ENCODE measurements around the gene CBR3. TPM values are rescaled to one million over a fixed set of nuclear protein-coding genes. Genes with fewer than 3 reads are reported as not detected.

CBR3 gene
- total RNA-seq, 2 donors from 2014 or later: 19.7 to 23.2 TPM

DNA sequence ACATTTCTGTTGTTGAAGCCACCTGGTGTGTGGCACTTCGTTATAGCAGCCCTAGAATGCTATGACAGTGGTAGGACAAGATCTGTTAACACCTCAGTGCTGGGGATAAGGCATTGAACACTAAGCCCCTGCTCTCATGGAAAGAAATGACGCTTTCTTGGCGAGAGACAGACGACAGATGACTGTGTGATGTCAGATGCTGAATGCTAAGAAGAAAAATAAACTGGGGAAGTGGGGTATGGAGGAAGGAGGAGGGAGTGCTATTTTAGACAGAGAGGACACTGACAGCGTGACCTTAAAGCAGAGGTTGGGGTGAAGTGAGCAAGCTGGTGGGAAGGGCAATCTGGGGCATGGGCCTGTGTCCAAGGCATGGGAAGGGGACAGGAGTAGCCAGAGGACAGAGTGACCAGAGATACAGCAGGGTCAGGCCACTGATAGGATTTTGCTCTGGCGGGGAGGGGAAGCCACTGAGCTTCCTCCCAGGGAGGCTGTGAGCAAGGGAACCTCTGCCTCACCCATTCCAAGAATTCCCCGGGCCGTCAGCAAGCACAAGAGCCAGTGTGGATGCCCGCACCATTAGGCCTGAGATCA, 37.0 kb downstream of the CBR3 start:
- peak overlapping the region; percentile 55 for H3K27ac Mint-ChIP-seq
- no peaks in the 10 kb centered on the region for H3K9me3 Mint-ChIP-seq
- peaks cover 12% of the 10 kb centered on the region for H3K4me1 Mint-ChIP-seq
- H3K27me3 Mint-ChIP-seq: no peaks in the 10 kb centered on the region
- H3K36me3 Mint-ChIP-seq (ENCODE audit: low read depth): peaks cover 32% of the 10 kb centered on the region
- H3K4me3 Mint-ChIP-seq: no peak overlapping the region
- ATAC-seq (replicated peaks): no peak

DNA sequence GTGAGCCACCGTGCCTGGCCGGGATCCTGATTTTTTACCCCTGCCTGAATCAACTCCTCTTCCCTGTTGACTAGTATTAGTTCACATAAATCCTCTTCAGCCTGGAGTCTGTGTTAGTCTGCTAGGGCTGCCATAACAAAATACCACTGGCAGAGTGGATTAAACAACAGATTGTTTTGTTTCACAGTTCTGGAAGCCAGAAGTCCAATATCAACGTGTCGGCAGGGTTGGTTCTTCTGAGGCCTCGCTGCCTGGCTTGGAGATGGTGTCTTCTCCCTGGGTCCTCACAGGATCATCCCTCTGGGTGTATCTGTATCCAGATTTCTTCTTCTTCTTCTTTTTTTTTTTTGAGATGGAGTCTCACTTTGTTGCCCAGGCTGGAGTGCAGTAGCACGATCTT, 39.9 kb downstream of the CBR3 start:
- H3K36me3 Mint-ChIP-seq (ENCODE audit: low read depth): peaks cover 3% of the 10 kb centered on the region
- H3K4me3 Mint-ChIP-seq: peak overlapping the region; percentile 81
- H3K27ac Mint-ChIP-seq: peak overlapping the region; percentile 94

DNA sequence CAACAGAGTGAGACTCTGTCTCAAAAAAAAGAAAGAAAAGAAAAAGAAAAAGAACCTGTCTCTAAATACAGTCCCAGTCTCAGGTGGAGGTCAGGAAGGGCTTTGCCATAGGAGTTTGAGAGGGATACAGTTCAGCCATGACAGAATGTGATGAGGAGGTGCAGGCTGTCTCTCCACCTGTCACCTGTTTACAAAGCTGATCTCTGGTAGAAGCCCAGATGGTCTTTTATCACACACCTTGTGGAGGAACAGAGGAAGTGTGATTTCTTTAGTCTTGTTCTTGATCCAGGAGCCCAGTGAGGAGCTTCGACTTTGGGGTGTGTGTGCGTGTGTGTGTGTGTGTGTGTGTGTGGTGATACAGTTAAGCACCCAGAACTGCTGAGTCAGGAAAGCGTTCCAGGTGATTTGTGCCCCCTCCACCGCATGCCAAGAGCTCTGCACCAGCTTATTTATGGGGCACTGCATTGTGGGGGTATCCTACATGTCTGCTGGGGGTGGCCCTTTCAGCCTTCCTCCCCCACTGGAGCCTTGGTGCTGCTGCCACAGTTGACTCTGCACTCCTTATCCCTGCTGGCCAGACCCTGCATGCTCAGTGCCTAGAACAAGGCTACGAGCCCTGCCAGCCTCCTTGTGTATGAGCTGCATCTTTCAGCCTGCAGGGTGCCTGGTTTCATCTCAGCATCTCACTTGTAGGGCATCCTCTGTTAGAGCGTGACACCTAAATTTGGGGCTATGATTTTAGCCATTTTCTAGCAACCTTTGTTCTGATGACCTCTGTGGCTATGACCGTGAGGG, 41.1 kb downstream of the CBR3 start:
- Mint-ChIP-seq H3K4me1 (peaks cover 12% of the 10 kb centered on the region), H3K4me3 (no peak overlapping the region), H3K27me3 (no peaks in the 10 kb centered on the region), H3K27ac (peak overlapping the region; percentile 94), H3K36me3 (ENCODE audit: low read depth) (no peaks in the 10 kb centered on the region), H3K9me3 (no peaks in the 10 kb centered on the region)
- ATAC-seq (replicated peaks): no peak

More for the DNA sequence above, 39.9 kb downstream of the CBR3 start:
- H3K4me1 Mint-ChIP-seq: peaks cover 12% of the 10 kb centered on the region
- no peaks in the 10 kb centered on the region for H3K27me3 Mint-ChIP-seq
- no peaks in the 10 kb centered on the region for H3K9me3 Mint-ChIP-seq
- no peak for ATAC-seq (replicated peaks)

DNA sequence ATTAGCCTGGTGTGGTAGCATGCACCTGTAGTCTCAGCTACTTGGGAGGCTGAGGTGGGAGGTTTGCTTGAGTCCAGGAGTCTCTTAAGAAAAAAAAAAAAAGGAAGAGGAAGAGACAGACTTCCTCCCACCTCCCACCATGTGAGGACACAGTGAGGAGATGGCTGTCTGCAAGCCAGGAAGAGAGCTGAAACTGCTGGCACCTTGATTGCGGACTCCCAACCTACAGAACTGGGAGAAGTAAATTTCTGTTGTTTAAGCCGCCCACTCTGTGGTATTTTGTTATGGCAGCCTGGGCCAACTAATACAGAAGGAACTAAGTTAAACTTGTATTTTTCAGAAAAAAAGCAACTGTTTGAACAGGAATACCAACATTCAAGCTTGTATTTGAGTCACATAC, 43.5 kb downstream of the CBR3 start:
- Mint-ChIP-seq H3K27me3 (no peaks in the 10 kb centered on the region), H3K4me1 (peaks cover 4% of the 10 kb centered on the region), H3K4me3 (no peak overlapping the region), H3K36me3 (ENCODE audit: low read depth) (no peaks in the 10 kb centered on the region), H3K27ac (no peak overlapping the region), H3K9me3 (no peaks in the 10 kb centered on the region)
- ATAC-seq (replicated peaks): no peak

DNA sequence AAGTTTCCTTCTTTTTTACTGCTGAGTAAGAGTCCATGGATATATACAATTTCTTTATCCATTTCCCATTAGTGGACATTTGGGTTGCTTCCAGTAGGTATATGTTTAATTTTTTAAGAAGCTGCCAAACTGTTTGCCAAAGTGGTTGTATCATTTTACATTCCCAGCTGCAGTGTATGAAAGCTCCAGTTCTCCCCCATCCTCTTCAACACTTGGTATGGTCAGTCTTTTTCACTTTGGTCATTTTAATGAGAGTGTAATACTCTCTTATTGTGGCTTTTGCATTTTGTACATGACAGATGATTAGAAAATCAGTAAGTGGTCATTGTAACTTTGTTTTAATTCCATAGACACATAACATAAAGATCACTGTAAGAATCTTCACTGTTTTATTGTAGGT, 44.3 kb downstream of the CBR3 start:
- no peak overlapping the region for H3K27ac Mint-ChIP-seq

DNA sequence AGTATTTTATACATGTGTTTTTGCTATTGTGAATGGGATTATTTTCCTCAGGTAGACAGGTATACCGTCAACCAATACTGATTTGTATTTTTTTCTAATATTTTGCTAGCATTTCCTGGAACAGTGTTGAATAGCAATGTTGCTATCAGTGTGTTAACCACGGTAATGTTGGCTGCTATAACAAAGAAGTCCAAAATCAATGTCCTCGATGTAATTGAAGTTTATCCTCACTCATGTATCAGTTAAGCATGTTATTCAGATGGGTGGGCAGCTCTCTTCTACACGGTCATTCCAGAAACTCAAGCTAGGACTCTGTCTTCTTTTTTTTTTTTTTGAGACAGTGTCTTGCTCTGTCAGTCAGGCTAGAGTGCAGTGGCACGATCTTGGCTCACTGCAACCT, 46.1 kb downstream of the CBR3 start:
- H3K9me3 Mint-ChIP-seq: no peaks in the 10 kb centered on the region
- no peaks in the 10 kb centered on the region for H3K27me3 Mint-ChIP-seq
- ATAC-seq (replicated peaks): no peak
- peaks cover 7% of the 10 kb centered on the region for H3K4me1 Mint-ChIP-seq
- H3K36me3 Mint-ChIP-seq (ENCODE audit: low read depth): no peaks in the 10 kb centered on the region
- no peak overlapping the region for H3K27ac Mint-ChIP-seq
- no peak overlapping the region for H3K4me3 Mint-ChIP-seq

More for the DNA sequence above, 44.3 kb downstream of the CBR3 start:
- Mint-ChIP-seq H3K9me3 (no peaks in the 10 kb centered on the region), H3K4me3 (no peak overlapping the region), H3K36me3 (ENCODE audit: low read depth) (no peaks in the 10 kb centered on the region), H3K27me3 (no peaks in the 10 kb centered on the region), H3K4me1 (peaks cover 4% of the 10 kb centered on the region)
- ATAC-seq (replicated peaks): no peak

DNA sequence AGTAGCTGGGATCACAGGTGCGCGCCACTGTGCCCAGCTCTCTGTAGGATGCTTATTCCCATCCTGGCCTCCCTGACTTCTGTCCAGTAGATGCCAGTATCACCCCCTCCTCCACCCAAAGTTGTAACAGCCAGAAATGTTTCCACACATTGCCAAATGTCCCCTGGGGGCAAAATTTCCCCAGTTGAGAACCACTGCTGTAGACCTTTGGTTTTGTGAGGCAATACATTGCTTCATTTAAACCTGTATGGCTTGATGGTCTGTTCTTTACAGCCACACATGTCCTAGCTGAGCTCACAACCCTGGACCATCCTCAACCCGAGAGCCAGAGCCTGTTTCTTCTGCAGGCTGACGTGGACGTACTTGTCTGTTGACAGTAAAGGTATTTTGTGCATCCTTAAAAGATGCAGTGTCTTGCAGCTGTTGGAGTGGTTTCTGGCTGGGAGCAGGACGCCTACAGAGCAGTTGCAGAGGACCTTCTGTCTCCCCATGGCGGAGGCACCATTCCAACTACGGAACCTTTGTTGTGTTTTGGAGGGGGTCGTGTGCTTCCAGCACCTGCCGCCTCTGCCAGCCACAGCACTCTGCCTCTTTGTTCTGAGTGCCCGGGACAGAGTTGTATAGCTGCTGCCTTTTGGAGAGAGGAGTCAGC, 48.4 kb downstream of the CBR3 start:
- Mint-ChIP-seq H3K36me3 (ENCODE audit: low read depth) (peaks cover 4% of the 10 kb centered on the region), H3K9me3 (no peaks in the 10 kb centered on the region), H3K27ac (no peak overlapping the region), H3K4me1 (peaks cover 14% of the 10 kb centered on the region), H3K4me3 (no peak overlapping the region), H3K27me3 (no peaks in the 10 kb centered on the region)
- no peak for ATAC-seq (replicated peaks)

DNA sequence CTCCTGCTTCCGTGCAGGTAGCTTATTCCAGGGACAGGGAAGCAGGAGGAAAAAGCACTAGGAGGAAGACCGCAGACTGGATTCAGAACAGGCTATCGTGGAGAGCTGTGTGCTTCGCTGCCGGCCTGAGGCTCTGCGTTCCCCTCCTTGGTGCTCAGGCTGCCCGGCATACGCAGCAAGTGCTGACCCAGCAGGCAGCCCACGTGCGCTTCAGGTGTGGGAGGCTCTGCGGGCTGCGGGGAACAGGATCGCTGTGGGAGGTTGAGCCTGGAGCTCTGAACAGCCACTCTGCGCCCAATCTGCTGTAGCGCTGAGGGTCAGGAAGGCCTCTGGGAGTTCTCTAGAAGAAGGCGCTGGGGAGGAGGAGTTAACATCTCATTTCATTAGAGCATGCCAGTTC, 49.7 kb downstream of the CBR3 start:
- Mint-ChIP-seq H3K9me3 (no peaks in the 10 kb centered on the region), H3K4me3 (no peak overlapping the region), H3K27me3 (no peaks in the 10 kb centered on the region), H3K36me3 (ENCODE audit: low read depth) (peaks cover 7% of the 10 kb centered on the region), H3K27ac (no peak overlapping the region), H3K4me1 (peaks cover 16% of the 10 kb centered on the region)
- no peak for ATAC-seq (replicated peaks)

DNA sequence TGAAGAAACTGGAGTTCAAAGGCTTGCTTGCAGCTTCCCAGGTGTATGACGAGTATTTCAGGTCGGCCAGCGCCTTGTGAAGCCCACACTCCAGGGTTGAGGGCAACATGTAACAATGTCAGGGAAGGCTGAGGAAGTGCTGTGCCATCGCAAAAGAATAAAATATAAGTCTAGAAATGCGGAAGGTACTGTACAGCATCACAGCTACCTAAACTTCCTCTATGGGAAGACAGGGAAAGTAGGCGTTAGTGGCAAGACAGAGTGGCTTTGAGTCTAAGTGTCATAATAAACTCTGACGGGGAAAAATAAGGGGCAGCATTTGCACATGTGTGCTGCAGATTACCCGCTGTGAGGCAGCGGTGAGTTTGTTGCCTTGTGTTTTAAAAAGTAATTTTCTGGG, 50.6 kb downstream of the CBR3 start:
- no peaks in the 10 kb centered on the region for H3K27me3 Mint-ChIP-seq

DNA sequence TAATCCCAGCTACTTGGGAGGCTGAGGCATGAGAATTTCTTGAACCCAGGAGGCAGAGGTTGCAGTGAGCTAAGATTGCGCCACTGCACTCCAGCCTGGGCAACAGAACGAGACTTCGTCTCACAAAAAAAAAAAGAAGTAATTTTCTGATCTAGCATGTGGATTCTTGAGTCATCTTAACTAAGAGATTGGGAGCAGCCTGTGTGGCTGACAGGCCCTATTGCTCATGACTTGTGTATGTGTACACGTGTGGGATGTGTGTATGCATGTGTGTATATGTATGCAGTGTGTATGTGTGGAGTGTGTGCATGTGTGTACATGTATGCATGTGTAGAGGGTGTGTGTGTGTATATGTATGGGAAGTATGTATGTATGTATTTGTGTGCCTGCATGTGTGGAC, 51.2 kb downstream of the CBR3 start:
- Mint-ChIP-seq H3K27me3 (no peaks in the 10 kb centered on the region), H3K4me3 (no peak overlapping the region), H3K27ac (no peak overlapping the region), H3K4me1 (peaks cover 16% of the 10 kb centered on the region), H3K36me3 (ENCODE audit: low read depth) (peaks cover 13% of the 10 kb centered on the region), H3K9me3 (no peaks in the 10 kb centered on the region)
- ATAC-seq (replicated peaks): no peak

More for the DNA sequence above, 50.6 kb downstream of the CBR3 start:
- H3K36me3 Mint-ChIP-seq (ENCODE audit: low read depth): peaks cover 7% of the 10 kb centered on the region
- peak overlapping the region; percentile 9 for H3K27ac Mint-ChIP-seq
- H3K4me1 Mint-ChIP-seq: peaks cover 16% of the 10 kb centered on the region
- H3K4me3 Mint-ChIP-seq: no peak overlapping the region
- ATAC-seq (replicated peaks): no peak
- H3K9me3 Mint-ChIP-seq: no peaks in the 10 kb centered on the region

DNA sequence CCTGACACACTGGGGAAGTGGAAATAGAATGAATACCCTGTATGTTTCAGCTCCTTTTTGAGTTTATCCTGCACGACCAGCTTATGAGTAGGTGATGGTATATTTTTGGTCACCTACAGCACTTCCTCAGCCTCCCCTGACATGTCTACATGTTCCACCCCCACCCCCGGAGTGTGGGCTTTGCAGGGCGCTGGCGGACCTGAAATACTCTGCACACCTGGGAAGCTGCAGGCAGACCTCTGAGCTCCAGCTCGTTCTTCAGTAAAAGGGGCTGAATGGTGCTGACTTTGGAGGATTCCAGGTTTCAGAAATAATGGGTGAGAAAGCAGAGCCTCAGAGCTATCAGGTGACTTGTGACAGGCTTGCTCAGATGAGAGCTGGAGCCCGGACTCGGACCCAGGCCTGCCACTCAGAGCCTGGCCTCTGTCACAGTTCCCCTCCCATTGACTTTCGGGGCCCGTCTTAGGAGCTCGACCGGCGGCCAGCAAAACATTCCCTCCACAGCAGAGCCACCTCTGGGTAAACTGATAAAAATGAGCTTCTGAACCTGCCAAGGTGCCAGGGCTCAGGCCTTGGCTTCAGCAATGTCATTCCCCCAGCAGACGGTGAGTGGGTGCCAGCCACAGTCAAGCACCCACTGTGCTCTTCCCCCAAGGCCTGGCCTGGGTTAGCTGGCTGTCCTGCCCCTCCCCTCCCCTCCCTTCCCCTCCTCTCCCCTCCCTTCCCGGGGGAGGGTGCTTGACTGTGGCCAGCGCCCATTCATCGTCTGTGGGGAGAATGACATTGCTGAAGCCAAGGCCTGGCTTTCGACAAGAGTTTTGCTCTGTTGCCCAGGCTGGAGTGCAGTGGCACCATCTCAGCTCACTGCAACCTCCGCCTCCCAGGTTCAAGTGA, 51.9 kb downstream of the CBR3 start:
- Mint-ChIP-seq H3K36me3 (ENCODE audit: low read depth) (peaks cover 15% of the 10 kb centered on the region), H3K27me3 (no peaks in the 10 kb centered on the region), H3K4me3 (no peak overlapping the region), H3K4me1 (peaks cover 16% of the 10 kb centered on the region), H3K9me3 (no peaks in the 10 kb centered on the region), H3K27ac (no peak overlapping the region)
- ATAC-seq (replicated peaks): no peak

DNA sequence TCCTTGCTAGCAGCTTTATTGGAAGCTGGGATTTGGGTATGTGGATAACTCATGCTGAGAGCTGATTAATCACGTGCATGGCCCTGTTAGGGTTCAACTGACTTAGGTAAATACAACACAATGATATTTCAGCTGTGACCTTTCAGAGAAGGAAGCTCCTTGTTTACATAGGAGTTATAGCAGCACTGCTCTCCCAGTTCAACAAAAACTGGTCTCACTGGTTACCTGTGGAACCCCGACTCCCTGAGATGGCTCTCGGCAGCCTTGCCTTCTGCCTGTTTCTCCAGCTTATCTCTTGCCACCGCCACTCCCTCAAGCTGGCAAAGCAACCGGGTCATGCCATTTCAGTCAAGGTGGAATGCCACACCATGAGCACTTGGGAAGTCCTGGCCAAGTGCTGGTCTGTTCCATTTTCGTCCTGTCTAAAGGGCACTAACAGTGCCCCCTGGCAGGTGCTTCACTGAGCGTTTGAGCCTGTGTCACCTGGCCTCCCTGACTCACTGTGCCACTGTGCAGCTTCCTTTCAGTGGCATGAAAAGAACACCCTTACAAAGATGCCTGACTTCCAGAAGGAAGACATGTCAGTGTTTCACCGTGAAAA, 53.3 kb downstream of the CBR3 start:
- H3K27me3 Mint-ChIP-seq: no peaks in the 10 kb centered on the region
- no peak overlapping the region for H3K4me3 Mint-ChIP-seq
- H3K4me1 Mint-ChIP-seq: peaks cover 16% of the 10 kb centered on the region
- peak overlapping the region; percentile 84 for H3K27ac Mint-ChIP-seq
- H3K36me3 Mint-ChIP-seq (ENCODE audit: low read depth): peaks cover 15% of the 10 kb centered on the region
- ATAC-seq (replicated peaks): no peak
- H3K9me3 Mint-ChIP-seq: no peaks in the 10 kb centered on the region

DNA sequence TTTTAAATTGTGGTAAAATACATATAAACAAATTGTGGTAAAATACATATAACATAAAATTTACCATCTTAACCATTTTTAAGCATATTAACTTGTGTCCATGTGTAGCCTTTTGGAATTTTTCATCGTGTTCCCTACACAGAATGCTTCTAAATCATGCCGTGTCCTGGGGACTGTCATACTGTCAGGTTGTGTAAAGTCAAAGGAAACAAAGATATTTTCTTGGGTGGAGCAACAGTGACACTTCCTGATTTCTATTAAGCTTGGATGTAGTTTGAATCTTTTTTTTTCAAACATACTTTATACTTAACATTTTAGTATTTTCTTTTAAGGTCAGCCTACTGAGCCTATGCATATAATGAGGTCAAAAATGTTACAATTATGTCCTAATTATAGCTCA, 54.1 kb downstream of the CBR3 start:
- Mint-ChIP-seq H3K27ac (no peak overlapping the region), H3K36me3 (ENCODE audit: low read depth) (peaks cover 15% of the 10 kb centered on the region), H3K27me3 (no peaks in the 10 kb centered on the region), H3K4me1 (peaks cover 16% of the 10 kb centered on the region), H3K9me3 (no peaks in the 10 kb centered on the region), H3K4me3 (no peak overlapping the region)
- no peak for ATAC-seq (replicated peaks)

DNA sequence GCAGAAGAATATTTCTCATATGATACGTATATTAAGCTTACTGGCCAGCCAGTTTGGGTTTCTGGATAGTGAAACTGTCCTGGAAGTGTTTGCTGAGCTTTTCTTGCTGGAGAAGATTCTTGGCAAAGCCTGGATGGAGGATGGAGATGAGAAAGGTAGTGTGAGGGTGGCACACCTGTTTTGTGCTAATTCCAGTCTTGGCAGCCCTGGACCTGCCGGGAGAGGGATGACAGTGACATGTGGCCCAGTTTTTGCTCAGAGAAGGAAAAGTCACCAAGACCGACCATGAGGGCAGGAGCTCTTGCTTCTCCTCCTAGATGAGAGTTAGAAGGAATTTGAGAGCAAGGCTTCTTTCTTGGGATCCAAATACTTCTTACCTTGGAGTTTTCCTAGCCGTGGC, 55.9 kb downstream of the CBR3 start:
- Mint-ChIP-seq H3K4me3 (no peak overlapping the region), H3K27me3 (no peaks in the 10 kb centered on the region), H3K4me1 (peaks cover 9% of the 10 kb centered on the region), H3K36me3 (ENCODE audit: low read depth) (peaks cover 15% of the 10 kb centered on the region), H3K27ac (no peak overlapping the region), H3K9me3 (no peaks in the 10 kb centered on the region)
- no peak for ATAC-seq (replicated peaks)
